ENCODE results near the gene ARMC5. TPM values are rescaled to one million over a fixed set of nuclear protein-coding genes. Genes with fewer than 3 reads are reported as not detected.
A peak's percentile ranks its signal among the peaks of the same experiment; 100 is the strongest.

The ARMC5 gene
- total RNA-seq, 3 donors from 2014 or later: 8.3 to 9.9 (median 8.5) TPM

DNA sequence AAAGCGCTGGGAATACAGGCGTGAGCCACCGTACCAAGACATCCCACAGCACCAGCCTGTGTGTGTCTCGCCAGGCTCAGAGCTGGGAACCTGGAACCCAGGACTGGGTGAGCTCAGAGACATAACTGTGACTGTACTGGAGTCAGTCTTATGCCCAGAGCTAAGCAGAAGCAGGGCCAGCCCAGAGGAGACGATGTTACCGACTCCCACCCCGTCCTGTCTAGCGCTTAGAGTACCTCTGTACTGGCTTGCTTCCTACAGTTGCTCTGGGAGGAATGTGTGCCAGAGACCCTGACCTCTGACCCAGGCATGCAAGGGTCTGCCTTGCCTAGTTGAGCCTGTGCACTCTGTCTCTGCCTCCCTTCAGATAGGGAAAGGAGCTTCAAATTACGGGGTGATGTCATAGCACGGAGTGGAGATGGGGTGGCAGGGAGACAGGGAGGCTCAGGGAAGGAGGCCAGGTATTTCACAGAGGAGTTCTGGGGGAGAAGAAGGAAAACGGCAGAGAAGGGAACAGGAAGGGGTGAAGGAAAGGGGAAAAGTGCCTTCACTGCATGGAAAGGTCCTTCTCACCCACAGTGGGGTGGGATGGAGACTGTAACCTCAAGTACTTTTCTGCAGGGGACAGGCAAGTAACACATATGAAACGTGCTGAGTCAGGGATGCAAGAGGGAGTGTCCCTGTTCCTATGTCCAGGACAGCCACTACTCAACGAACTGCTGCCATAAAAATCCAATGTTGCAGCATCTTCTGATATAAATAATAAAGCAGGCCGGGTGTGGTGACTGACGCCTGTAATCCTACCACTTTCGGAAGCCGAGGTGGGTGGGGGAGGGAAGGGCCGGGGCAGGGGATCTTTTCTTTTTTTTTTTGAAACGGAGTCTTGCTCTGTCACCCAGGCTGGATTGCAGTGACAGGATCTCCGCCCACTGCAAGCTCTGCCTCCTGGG lies 5.8 kb upstream of the ARMC5 start:
- TF ChIP-seq, protein P1, sequence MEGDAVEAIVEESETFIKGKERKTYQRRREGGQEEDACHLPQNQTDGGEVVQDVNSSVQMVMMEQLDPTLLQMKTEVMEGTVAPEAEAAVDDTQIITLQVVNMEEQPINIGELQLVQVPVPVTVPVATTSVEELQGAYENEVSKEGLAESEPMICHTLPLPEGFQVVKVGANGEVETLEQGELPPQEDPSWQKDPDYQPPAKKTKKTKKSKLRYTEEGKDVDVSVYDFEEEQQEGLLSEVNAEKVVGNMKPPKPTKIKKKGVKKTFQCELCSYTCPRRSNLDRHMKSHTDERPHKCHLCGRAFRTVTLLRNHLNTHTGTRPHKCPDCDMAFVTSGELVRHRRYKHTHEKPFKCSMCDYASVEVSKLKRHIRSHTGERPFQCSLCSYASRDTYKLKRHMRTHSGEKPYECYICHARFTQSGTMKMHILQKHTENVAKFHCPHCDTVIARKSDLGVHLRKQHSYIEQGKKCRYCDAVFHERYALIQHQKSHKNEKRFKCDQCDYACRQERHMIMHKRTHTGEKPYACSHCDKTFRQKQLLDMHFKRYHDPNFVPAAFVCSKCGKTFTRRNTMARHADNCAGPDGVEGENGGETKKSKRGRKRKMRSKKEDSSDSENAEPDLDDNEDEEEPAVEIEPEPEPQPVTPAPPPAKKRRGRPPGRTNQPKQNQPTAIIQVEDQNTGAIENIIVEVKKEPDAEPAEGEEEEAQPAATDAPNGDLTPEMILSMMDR (IDR thresholded peaks at IDR 0.05): no peak
- ATAC-seq (peak; percentile 57), DNase-seq (peak; percentile 48 to 57 (median 51))
- H3K4me3 ChIP-seq: no peak overlapping the region
- no peaks in the 10 kb centered on the region for H3K9me3 ChIP-seq
- peaks cover 40% of the 10 kb centered on the region for H3K4me1 ChIP-seq (ENCODE audit: low read depth)
- H3K36me3 ChIP-seq (ENCODE audit: low read depth): no peaks in the 10 kb centered on the region
- intact Hi-C loops (cut with DNase I, micrococcal nuclease): no loop called here

DNA sequence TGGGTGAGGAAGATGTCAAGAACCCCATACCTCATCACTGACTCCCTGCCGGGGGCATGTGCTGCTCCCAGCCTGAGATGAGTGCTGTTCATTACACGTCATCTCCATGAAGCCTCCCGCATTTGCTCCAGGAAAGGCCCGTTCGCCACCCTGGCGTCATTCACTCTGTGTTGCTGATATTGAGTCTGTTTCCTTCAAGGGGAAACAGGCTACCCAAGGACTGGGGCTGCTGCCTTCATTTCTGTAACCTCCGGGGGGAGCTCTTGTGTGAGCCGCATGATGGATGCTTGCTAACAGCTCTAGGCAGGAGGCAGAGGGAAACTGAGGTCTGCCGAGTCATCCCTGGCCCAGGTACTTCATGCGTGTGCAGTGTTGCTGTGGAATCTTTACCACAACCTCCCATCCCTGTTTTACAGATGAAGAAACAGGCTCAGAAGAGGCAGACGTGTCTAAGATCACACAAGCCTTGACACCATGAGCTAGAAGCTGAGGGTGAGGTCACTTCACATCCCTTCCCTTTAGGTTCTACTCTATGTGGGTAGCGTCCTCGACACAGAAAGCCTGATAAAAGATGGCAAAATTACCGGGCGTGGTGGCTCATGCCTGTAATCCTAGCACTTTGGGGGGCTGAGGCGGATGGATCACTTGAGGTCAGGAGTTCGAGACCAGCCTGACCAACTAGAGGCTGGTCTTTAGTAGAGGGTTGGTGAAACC lies 3.5 kb upstream of the ARMC5 start:
- Histone ChIP-seq H3K4me3 (no peak overlapping the region), H3K36me3 (ENCODE audit: low read depth) (no peaks in the 10 kb centered on the region), H3K9me3 (no peaks in the 10 kb centered on the region), H3K4me1 (ENCODE audit: low read depth) (peaks cover 45% of the 10 kb centered on the region)
- intact Hi-C loops (cut with DNase I, micrococcal nuclease): loop anchor here in 1 of 2 donors (5.0 kb wide), 1 partner anchor 417 kb away; the partner anchor contains the start of gene ZNF267
- TF ChIP-seq, protein P1 (IDR thresholded peaks at IDR 0.05): peak; percentile 9
- no peak for ATAC-seq
- DNase-seq: peak in 1 of 3 donors; percentile 46

DNA sequence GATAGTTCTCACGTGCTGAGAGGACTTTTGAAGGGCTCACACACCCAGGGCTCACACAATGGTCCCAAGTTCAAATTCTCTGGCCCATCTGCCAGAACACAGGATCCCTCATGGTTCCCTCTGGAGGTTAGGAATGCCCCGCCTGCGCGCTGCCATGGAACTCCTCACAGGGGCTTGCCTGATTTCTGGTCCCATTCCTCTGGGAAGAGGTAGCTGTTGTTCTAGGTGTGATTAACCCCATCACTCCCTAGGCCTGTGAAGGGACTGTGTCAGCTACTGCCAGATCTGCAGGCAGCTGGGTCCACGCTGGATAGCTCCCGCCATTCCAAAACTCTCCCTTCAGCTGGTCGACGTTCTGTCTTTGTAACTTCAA lies 2.3 kb upstream of the ARMC5 start:
- Histone ChIP-seq H3K9me3 (no peaks in the 10 kb centered on the region), H3K4me3 (no peak overlapping the region), H3K36me3 (ENCODE audit: low read depth) (no peaks in the 10 kb centered on the region), H3K4me1 (ENCODE audit: low read depth) (peaks cover 45% of the 10 kb centered on the region)
- ATAC-seq (no peak), DNase-seq (peak in 2 of 3 donors; percentile 32 to 38)
- intact Hi-C loops (cut with DNase I, micrococcal nuclease): loop anchor here in 1 of 2 donors (5.0 kb wide), 1 partner anchor 415 kb away; the partner anchor contains the start of gene ZNF267
- TF ChIP-seq, protein P1 (IDR thresholded peaks at IDR 0.05): no peak

DNA sequence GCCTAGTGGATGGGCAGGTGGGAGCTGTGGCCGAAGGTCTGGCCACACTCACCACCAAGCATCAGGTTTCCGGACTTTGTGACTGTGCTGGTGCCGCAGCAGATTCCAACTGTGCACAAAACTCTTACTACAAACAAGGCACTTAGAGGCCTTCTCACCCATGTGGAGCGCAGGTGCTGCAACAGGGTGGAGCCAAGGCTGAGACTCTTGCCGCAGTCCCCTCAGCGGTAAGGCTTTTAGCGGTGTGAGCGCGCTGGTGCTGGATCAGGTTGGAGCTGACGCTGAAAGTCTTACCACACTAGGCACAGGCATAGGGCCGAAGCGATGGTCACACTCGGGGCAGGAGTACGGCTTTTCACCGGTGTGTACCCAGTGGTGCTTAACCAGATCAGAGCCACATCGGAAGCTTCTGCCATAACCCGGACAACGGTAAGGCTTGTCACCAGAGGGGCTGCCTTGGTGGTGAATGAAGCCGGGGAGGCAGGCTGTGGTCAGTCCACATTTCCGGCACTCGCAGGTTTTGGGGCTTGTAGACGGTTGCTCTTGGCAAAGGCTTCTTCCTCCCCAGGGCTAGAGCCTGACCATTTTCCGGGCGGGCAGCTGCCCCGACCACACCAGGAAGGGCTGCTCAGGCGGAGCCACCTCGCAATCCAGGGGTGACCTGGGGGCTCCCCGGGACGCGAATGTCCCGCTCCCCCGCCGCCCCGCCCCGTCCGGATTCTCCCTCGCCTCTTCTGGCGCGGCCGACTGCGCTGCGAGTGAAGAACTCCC lies 1.0 kb upstream of the ARMC5 start:
- H3K4me3 ChIP-seq: peak overlapping the region; percentile 66
- DNase-seq: peak; percentile 64 to 83 (median 79)
- no peaks in the 10 kb centered on the region for H3K36me3 ChIP-seq (ENCODE audit: low read depth)
- ATAC-seq: peak; percentile 15
- H3K4me1 ChIP-seq (ENCODE audit: low read depth): peaks cover 42% of the 10 kb centered on the region
- TF ChIP-seq, protein P1 (IDR thresholded peaks at IDR 0.05): peak; percentile 10
- intact Hi-C loops (cut with DNase I, micrococcal nuclease): loop anchor here in 1 of 2 donors (5.0 kb wide), 1 partner anchor 414 kb away; the partner anchor contains the start of gene ZNF267
- no peaks in the 10 kb centered on the region for H3K9me3 ChIP-seq
